Stimulated activated CD8-positive, alpha-beta memory T cell treated with anti-CD3 and anti-CD28 coated beads, Interleukin-12 subunit alpha, Interleukin-12 subunit beta, amount 100 ng/mL, for 24 hours (primary cell): ENCODE data around the gene GPC2.
"Not testable (repeated sequence)": the region's sequence is repeated elsewhere in the genome, so short reads cannot be mapped to it uniquely, and the experiment has no call there.

ENCODE experiments used
- DNase-seq: peaks from one replicate; pipeline ENCODE4 v3.0.0-alpha.2; 2020; ENCODE audit errors: extremely low read depth

GPC2 gene

DNA sequence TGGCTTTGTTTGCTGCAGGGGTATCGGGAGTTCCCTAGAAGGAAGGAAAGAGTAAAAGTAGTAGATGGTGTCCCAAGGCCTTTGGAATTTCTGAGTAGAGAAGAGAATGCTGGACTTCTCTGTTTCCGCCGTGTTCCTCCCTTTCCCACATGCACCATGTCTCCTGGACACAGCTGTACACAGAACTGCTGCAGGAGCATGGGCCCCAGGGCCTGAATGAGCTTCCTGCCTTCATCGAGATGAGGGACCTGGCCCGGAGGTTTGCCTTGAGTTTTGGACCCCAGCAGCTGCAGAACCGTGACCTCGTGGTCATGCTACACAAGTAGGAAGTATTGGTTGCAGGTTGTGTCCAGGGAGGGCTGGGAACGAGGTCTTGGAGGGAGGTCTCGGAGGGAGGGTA is 27.3 kb upstream of the GPC2 start:
- DNase-seq, result no peak

DNA sequence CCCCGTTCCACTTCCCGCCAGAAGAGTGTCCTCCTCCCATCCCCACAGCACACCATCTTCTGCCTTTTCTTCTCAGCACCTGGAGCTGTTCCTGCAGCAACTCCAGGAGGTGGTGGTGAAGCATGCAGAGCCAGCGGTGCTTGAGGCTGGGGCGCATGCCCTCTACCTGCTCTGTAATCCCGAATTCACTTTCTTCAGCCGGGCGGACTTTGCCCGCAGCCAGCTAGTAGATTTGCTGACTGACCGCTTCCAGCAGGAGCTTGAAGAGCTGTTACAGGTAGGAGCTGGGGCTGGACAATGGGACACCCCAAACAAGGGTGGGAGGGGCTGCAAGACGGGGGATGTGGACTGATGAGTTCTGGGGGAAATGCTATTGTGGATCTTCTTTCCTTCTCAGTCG is 23.5 kb upstream of the GPC2 start:
- no peak for DNase-seq

- DNase-seq, result no peak
These were observed 21.1 kb upstream of the GPC2 start for GRCh38 chr7:100198266-100198665.

GRCh38 chr7:100195901-100196322 is 18.7 kb upstream of the GPC2 start:
- DNase-seq, result not testable (repeated sequence)

- DNase-seq, result no peak
These were observed 18.0 kb upstream of the GPC2 start for GRCh38 chr7:100195222-100195621.

- DNase-seq, result no peak
These were observed 15.8 kb upstream of the GPC2 start for GRCh38 chr7:100192969-100193368.

DNA sequence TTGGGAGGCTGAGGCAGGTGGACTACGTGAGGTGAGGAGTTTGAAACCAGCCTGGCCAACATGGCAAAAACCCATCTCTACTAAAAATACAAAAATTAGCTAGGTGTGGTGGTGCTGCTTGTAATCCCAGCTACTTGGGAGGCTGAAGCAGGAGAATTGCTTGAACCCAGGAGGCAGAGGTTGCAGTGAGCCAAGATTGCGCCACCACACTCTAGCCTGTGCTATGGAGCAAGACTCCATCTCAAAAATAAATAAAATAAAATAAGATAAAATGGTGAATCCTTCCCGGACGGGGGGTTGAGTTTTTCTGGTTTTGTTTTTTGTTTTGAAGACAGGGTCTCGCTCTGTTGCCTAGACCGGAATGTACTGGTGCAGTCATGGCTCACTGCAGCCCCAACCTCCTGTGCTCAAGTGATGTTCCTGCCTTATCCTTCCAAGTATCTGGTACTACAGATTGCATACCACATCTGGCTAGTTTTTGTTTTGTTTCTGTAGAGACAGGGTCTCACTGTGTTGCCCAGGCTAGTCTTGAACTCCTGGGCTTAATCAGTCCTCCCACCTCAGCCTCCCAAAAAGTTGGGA is 15.2 kb upstream of the GPC2 start:
- not testable (repeated sequence) for DNase-seq

DNA sequence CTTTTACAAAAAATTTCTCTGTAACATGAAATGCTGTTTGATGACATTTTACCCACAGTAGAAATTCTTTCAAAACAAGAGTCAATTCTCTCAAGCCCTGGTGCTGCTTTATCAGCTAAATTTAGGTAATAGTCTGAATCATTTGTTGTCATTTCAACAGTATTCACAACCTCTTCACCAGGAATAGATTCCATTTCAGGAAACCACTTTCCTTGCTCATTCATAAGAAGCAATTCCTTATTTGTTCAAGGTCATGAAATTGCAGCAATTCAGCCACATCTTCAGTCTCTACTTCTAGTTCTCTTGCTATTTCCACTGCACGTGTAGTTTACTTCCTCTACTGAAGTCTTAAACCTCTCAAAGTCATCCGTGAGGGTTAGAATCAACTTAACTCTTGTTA is 14.6 kb upstream of the GPC2 start:
- no peak for DNase-seq

DNA sequence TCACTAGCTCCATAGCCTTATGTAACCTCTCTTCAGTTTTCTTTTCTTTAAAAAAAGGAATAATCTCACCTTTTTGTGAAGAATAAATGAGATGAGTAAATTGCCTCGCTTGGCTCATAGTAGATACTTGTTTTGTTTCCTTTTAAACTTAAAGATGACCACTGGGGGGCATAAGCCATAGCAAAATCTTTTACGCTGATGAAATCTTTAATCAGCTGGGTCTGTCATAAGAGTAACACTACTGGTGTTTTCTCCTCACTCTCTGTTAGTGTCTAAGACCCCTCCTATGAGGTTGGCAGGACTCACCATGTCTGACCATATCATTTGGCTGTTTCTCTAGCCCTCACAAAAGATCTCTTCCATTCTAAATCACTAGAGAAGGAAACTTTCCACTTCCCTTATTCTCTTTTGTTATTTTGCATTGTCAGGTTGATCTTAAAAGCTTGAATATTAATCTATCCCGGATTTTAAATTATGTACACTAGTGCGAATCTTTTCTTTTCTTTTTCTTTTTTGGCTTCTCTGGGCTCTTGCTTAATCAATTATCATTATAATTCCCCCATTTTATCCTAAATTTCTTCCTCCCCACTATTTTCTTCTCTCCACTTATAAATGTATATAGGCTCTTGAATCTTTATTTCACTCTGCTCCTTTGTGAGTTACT is 13.0 kb upstream of the GPC2 start:
- no peak for DNase-seq

GRCh38 chr7:100189061-100189460 is 11.9 kb upstream of the GPC2 start:
- no peak for DNase-seq

- no peak for DNase-seq
These were observed 8.5 kb upstream of the GPC2 start for GRCh38 chr7:100185726-100186125.

GRCh38 chr7:100183090-100183489 is 5.9 kb upstream of the GPC2 start:
- not testable (repeated sequence) for DNase-seq

GRCh38 chr7:100182616-100183015 is 5.4 kb upstream of the GPC2 start:
- DNase-seq, result not testable (repeated sequence)

DNA sequence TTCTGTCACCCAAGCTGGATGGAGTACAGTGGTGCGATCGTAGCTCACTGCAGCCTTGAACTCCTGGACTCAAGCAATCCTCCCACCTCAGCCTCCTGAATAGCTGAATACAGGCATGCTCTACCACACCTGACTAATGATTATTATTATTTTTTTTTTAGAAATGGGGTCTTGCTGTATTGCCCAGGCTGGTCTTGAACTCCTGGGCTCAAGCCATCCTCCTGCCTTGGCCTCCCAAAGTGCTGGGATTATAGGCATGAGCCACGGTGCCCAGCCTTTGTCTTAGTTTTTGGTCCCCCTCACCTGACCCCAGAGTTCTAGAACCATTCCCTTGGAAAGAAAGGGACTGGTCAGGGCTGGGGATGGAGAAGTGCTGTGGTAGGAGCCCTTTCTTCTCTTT is 2.9 kb upstream of the GPC2 start:
- not testable (repeated sequence) for DNase-seq

- DNase-seq, result no peak
These were observed 811 bp downstream of the GPC2 start for GRCh38 chr7:100176096-100177044.

DNA sequence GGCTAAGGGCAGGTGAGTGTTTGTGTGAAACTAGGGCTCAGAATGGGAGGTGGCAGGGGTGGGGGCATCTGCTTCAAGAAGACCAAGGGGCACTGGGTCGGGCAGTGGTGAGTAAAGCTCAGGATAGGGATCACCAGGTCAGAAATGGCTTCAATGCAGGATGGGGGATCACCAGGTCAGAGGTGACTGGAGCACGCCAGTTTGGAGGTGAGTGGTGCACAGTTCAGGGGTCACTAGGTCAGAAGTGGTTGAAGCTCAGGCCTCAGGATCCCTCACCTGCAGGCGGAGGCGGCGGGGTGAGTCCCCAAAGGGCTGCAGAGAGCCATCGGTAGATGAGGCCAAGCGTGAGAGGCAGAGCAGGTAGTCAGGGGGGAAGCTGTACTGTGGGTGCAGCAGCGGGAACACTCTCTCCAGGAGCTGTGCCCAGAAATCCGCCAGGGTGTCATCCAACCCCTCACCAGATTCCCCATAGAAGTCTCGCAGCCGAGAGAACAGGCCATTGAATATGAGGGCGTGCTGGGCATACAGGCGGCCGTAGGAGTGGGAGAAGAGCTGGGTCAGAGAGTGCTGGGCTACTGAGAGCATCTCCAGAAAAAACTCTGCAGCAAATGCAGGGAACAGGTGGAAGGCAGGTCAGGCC is 1.8 kb downstream of the GPC2 start:
- DNase-seq, result no peak

GRCh38 chr7:100174582-100174981 is 2.6 kb downstream of the GPC2 start:
- no peak for DNase-seq

GRCh38 chr7:100173806-100174495 is 3.2 kb downstream of the GPC2 start:
- DNase-seq, result no peak

GRCh38 chr7:100171840-100172239 is 5.3 kb downstream of the GPC2 start:
- DNase-seq, result no peak

- DNase-seq, result no peak
These were observed 6.0 kb downstream of the GPC2 start for GRCh38 chr7:100171087-100171681.
